T follicular helper cell (primary cell): Measurements from ENCODE around the gene MRM2.

ENCODE experiments used
- DNase-seq: peaks from one replicate; pipeline ENCODE4 v3.0.0-alpha.2; 2020; ENCODE audit warnings: low read depth

The MRM2 gene

GRCh38 chr7:2203766-2204300 is 38.2 kb downstream of the MRM2 start:
- no peak for DNase-seq

GRCh38 chr7:2202901-2203765 is 38.9 kb downstream of the MRM2 start:
- no peak for DNase-seq

DNA sequence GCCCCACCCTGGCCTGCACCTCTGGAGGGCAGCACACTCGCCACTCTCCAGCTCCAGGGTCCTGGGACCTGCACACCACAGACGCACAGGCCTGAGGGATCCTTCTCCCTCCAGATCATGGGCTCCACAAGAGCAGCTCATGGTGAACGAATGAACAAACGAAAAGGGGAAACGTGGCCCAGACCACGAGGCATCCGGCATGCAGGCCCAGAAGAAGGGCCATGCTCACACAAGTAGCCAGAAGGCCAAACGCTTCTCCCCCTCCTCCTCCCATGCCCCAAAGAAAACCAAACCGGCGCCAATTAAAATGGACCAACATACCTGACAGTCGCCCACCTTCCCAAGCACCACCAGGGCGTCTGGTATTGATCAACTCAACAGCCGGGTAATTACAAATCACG is 39.6 kb downstream of the MRM2 start:
- DNase-seq, result no peak

GRCh38 chr7:2201686-2202360 is 40.2 kb downstream of the MRM2 start:
- DNase-seq, result no peak

DNA sequence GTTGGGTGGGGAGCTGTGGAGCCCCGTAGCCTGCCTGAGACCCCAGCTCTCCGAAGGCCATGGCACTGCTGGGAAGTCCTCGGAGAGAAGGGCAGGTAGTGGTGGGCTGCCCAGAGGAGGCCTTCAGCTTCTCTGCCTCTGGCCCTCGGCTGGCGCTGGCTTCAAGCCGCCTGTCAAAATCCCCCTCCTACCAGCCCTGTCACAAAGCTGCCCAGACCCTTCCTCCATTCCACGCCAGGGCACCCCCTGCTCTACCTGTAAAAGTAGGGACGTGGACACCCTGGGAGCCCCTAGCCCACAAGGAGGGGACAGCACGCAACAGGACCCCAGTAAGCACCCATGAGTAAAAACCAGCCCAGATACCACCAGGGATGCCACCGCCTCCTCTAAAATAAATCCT is 40.9 kb downstream of the MRM2 start:
- no peak for DNase-seq

GRCh38 chr7:2200584-2200980 is 41.4 kb downstream of the MRM2 start:
- DNase-seq, result no peak

- DNase-seq, result no peak
Observed at GRCh38 chr7:2199956-2200583, 41.9 kb downstream of the MRM2 start.

DNA sequence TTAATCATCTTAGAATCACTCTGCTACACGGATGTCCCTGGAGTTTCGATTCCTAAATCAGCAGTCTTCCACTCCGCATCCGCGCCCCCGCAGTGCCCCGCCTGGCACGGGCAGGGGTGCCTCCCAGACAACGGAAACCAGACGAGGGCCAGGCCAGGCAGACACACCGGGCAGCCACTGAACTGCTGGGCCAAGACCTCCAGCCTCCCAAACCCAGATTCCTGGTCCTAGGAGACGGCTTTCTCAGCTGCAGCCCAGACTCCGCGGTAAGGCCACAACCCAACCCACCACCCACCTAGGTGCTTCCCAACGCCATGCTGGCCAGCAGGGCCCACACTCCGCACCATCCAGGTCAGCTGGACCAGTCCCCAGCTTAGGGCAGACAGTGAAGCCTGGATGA is 42.5 kb downstream of the MRM2 start:
- no peak for DNase-seq

DNA sequence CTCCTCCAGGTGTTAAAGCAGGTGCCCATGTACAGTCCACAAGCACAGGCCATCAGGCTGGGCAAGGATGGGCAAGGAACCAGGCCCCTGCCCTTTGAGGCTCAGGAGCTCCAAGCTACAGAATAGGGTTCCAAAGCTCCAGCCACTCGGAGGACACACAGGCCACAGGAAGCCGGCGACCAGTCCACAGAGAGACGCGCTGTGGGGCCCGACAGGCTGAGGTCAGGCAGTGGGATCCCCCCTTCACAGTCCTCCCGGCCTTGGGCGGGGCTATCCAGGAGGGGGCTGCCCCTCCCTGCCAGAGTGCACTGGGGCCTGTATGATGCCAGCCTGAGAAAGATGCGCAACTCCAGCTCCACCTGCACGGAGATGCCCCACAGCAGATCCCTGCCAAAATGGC is 43.2 kb downstream of the MRM2 start:
- DNase-seq, result no peak

DNA sequence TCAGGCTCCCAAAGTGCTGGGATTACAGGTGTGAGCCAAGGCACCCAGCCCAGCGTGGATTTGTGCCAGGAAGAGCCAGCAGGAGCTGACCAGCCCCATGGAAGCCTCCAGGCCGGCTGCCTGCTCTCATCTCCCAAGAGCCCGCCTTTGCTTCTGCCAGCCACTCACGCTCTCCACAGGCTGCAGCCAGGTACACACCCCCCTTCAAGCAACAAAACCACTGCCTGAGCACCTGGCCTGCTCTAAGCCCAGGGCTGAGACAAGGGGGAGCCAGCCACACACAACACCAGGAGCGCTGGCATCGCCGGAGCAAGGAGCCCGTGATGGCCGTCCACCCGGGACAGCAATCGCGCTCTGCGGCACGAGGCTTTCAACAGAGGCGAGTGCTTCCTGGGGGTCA is 43.8 kb downstream of the MRM2 start:
- no peak for DNase-seq

DNA sequence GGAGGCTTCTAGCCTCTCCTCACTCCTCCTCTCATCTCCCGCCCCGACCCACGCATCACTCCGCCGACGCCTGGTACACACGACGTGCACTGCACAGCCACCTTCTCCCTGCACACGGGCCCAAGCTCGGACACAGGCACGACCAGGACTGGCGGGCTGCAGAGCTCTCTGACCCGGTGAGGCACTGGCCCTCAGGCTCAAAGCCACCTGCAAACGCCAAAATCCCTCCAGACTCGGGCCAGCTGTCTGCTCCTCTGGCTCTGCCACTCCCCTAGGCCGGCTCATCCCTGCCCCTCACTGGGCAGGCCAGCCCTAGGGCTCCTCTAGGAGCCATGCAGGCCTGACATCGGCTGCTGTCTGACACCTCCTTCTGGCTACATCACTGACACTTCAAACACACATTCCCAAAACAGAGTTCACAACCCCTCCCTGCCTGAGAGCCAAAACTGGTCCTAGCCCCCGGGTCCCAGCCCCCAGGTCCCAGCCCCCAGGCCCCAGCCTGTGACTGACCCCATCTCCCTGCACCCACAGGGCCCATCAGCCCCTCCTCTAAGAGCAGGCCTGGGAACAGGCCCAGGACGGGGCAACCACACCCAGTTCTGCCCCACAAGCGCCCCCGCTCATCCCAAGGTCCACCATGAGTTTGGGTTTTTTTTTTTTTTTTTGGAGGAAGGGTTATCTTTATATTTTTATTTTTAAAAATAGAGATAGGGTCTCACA is 44.4 kb downstream of the MRM2 start:
- DNase-seq, result no peak

DNA sequence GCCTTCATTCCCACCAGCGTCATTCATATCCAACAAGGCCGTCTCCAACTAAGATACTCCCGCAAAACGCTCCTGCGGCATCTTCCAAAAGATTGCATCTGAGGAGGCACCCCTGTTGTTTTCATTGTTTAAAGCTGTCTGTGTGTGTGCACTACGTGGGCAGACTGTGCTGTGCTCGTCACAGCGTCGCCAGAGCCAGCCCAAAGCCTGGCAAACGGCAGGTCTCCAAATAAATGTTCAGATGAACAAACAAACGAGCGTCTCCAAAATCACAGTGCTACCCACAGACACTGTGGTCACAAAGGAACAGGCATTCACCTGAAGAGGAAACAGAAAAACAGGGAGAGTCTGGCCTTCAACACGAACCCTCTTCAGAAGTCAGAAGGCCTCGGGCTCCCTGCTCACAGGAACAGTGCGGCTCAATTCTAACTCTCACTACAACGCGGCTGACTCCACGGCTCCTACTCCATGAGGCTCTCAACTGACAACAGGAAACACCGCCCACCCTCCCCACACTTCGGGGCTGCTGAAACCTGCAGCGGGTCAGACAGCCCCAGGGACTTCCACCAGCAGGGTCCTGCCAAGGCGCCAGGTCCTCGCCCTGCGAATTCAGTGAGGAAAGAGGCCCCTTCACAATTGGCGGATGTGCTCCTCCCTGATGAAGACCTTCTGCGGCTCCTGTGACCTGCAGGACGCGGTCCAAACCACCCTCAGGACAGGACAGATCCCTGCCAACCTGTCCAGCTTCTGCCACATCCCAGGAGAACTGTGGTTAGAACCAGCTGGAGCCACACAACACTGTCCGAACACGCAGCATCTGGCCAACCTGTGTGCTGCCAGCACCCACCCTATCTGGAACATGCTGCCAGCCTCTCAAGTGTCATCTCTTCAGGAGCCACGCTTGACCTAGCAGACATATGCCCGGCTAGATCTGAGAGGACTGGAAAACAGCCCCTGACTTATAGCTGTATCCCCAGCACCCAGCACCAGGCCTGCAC is 45.3 kb downstream of the MRM2 start:
- no peak for DNase-seq

- DNase-seq, result no peak
Observed at GRCh38 chr7:2195400-2196246, 46.4 kb downstream of the MRM2 start.

GRCh38 chr7:2193575-2194305 is 48.3 kb downstream of the MRM2 start:
- DNase-seq, result no peak

DNA sequence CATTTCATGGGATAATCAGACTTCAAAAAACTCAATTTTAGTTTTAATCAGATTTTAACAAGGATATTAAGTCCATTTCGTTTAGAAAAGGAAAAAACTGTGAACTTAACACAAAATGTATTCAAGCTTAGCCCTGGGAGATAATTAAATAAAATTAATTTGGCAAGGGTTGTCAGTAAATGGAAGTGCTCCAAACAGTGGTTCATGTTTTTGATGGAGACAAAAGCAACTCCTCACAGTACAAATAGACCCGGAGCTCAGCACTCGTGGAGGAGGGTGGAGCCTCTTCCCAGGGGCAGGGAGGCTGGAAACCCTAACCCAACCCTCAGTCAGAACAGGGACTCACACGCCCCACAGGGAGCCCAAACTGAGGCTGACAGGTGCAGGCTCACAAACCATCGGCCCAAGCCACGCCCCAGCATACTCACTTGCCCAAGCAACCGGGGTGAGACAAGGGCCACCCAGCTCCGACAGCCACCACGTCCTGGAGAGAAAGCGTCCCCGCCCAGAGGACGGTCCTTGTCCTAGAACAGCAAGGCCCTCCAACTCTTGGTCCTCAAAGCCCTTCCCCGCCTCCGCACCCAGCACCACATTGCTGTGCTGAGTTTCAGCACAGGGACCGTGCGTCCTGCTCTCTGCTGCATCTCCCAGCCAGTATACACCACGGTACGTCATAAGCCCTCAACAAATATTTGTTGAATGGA is 49.0 kb downstream of the MRM2 start:
- DNase-seq, result no peak

GRCh38 chr7:2191016-2191415 is 51.0 kb downstream of the MRM2 start:
- DNase-seq, result no peak

GRCh38 chr7:2190531-2190930 is 51.5 kb downstream of the MRM2 start:
- no peak for DNase-seq

DNA sequence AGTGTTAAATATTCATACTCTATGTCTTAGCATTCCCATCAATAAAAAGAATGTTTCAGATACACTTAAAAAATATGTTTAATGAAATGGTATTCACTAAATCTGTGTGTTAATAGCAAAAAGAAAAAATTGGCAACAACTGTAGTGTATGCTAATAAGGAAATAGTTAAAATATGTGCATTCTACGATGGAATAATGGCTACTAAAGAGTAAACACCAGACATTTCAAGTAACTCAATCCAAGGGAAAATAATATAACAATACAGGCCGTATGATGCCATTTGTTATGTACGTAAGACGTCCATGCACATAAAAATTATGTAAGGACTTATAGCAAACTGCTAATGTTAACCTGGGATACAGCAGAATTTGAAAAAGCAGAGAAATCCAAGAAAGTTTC is 55.8 kb downstream of the MRM2 start:
- no peak for DNase-seq

GRCh38 chr7:2185715-2186114 is 56.3 kb downstream of the MRM2 start:
- no peak for DNase-seq
